EH (cell line): ENCODE measurements around the gene MAPK1.
"Not testable (repeated sequence)": the region's sequence is repeated elsewhere in the genome, so short reads cannot be mapped to it uniquely, and the experiment has no call there.

Source experiments
- DNase-seq: peaks from one replicate; pipeline ENCODE4 v3.0.0-alpha.2; 2015; ENCODE audit warnings: low read depth

MAPK1 gene

DNA sequence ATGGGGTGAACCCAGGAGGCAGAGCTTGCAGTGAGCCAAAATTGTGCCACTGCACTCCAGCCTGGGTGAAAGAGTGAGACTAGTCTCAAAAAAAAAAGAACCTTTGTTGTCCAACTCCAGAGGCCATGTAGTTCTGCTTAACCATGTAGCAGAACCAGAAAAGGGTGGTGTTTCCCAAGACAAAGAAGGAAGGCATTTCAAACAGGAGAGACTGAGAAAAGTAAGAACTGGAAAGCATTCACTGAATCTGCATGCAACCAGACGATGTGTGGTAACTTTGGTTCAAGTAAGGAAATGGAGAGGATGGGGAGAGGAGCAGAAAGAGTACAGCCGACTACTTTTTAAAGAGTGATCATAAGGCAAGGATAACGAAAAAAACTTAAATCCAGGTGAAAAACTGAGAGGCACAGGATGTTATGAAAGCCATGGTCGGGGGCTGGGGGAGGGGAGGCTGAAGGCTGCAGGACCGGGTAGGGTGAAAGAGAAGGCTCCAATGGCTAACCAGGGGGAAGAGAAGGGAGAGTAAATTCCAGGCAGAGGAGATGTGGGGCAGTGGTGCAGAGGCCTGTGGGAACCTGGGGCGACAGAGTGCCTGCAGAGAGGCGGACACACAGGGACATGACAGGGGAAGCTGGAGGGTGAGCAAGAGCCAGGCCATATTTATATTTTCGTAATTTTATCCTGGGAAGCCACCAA, 48.8 kb downstream of the MAPK1 start:
- no peak for DNase-seq

DNA sequence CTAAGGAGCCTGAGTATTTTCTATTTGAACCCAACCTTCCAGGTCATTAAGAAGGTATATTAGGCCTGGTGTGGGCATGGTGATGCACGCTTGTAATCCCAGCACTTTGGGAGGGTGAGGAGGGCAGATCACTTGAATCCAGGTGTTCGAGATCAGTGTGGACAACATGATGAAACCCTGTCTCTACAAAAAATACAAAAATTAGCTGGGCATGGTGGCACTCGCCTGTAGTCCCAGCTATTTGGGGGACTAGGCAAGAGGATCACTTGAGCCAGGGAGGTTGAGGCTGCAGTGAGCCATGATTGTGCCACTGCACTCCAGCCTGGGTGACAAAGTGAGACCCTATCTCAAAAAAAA, 50.0 kb downstream of the MAPK1 start:
- DNase-seq = not testable (repeated sequence)

DNA sequence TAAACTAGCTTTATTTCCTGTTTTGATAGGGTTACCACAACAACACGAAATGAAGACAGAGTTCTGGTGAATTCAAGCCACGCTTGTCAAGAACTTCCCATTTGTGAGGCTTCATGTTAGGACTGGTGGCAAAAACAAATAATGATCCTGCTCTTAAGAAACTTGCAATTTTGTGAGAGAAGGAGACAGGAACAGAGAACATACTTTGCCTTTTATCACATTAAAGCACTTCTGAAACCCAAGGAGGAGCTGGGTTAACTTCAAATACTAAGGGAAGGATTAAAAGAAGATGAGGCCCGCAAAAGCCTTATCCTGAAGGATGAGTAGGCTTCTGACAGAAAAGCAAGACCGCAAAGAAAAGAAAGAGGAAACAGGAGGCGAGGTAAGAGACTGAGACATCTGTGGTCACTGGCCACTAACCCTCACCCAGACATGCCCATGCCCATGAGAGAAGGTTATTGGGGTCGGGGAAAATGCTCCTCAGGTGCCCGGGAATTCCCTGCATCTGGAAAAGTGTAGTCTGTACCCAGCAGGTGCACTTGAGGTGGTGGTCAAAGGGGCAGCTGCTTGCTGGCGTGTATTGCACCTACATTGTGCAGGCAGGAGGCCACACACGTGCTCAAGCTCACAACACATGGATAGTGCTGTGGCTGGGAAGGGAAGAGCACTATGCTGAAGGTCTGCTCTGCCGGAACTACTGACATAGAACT, 50.5 kb downstream of the MAPK1 start:
- peak; percentile 91 for DNase-seq

DNA sequence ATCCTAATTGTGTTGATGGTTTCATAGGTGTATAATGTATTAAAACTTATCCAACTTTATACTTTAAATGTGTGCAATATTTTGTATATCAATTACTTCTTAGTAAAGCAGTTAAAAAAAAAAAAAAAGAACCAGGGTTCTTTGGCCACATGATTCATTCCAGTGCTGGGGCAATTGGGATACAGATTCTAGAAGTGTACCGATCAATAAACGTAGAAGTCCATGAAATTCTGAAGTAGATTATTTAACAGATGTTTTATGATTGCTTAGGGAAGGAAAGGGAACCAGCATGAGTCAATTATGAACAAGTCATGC, 51.0 kb downstream of the MAPK1 start:
- no peak for DNase-seq

DNA sequence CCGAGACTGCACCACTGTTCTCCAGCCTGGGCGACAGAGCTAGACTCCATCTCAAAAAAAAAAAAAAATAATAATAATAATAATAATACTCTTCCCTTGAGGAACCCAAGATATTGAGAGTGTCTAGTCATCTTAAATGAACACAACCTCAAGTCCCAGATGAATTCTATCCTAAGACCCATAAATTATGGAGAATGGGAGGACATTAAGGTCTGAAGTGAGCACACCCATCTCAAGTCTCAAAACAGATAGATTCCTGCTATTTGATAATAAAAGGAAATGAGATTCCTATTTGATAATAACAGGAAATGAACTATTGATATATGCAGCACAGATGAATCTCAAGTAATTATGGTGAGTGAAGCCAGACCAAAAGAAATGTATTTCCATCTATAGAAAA, 51.5 kb downstream of the MAPK1 start:
- DNase-seq = no peak

DNA sequence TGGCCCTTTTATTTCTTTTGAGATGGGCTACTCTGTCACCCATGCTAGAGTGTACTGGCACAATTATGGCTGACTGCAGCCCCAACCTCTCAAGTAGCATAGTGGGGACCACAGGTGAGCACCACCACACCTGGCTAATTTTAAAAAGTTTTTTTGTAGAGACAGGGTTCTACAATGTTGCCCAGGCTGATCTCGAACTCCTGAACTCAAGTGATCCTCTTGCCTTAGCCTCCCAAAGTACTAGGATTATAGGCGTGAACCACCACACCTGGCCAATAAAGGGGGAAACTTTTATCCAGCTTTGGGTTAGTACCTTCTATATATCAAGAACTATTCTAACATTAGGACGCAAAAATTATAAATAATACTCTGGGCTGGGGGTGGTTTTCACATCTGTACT, 52.1 kb downstream of the MAPK1 start:
- no peak for DNase-seq

DNA sequence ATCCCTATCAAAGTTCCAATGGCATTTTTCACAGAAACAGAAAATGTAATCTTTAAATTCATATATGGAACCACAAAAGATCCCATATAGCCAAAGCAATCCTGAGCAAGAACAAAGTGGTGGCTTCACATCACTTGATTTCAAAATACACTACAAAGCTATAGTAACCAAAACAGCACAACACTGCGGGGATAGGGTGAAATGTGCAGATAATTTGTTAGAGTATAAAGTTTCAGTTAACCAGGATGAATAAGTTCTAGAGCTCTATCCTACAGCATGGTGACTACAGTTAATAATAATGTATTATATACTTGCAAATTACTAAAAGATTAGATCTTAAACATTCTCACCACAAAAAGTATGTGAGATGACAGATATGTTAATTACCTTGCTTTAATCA, 55.5 kb downstream of the MAPK1 start:
- no peak for DNase-seq

DNA sequence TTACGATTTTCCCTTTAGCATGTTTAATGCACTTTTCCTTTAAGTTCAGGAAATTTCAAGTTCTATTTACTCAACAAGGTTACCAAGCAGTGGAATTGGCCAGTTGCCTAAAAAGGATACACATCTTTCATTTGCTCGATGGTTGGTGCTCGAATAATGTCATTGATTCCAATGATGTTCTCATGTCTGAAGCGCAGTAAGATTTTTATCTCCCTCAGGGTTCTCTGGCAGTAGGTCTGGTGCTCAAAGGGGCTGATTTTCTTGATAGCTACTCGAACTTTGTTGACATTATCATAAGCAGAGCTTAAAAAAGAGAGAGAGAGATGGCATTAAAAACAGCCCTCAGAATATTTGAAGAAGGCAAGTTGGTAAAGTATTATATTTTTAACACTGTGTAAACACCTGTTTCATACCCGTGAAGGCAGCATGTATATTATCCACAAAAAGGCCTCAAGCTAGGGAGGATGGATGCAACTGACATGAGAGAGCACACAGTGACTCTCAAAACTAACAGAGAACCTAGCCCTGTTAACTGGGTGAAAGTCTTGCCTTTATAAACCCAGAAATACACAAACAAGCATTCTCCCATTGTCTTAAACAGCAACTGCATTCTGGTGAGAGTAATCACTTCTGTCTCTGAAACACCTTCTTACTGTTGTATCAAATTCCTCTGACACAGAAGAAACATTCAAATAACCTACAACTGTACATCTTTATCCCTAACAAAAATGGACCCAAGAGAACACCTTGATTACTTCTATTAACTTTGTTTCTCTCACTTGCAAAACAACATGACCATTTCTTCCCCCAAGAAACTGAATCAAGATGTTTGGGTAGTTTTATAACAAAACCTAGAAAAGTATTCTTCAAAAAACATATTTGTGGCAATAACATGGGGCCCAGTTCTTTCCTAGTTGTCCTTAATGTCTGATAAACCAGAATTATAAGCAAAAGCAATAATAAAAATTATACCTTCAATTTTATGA, 59.6 kb downstream of the MAPK1 start:
- DNase-seq = no peak

DNA sequence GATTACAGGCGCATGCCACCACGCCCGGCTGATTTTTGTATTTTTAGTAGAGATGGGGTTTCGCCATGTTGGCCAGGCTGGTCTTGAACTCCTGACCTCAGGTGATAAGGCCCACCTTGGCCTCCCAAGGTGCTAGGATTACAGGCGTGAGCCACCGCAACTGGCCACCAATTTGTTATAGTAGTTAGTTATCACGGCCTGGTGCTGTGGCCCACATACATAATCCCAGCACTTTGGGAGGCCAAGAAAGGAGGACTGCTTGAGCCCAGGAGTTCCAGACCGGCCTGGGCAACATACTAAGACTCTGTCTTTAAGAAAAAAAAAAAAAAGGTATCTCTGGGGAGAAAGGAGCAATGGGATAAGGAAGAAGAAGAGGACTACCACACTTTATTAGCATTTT, 62.1 kb downstream of the MAPK1 start:
- not testable (repeated sequence) for DNase-seq

DNA sequence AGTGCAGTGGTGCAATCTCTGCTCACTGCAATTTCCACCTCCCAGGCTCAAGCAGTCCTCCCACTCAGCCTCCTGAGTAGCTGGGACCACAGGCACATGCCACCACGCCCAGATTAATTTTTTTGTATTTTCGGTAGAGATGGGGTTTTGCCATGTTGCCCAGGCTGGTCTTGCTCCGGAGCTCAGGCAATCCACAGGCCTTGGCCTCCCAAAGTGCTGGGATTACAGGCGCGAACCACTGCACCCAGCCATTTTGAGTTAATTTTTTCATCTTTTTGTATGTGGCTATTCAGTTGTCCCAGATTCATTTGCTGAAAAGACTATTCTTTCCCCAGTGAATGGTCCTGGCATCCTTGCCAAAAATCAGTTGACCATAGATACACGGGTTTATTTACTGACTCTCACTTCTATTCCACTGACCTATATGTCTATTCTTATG, 63.6 kb downstream of the MAPK1 start:
- no peak for DNase-seq

DNA sequence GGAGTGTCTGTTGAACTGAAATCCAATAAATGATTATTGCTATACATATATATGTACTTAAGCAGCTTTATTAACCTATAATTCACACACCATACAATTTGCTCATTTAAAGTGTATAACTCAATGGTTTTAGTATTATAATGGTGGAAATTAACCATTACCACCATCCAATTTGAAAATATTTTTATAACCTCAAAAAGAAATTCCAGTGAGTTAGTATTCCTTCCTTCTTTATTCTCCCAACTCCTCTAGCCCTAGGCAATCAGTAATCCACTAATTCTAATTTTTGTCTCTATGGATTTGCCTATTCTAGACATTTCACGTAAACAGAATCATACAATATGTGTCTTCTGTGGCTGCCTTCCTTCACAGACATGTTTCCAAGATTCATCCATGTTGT, 64.8 kb downstream of the MAPK1 start:
- DNase-seq = no peak

DNA sequence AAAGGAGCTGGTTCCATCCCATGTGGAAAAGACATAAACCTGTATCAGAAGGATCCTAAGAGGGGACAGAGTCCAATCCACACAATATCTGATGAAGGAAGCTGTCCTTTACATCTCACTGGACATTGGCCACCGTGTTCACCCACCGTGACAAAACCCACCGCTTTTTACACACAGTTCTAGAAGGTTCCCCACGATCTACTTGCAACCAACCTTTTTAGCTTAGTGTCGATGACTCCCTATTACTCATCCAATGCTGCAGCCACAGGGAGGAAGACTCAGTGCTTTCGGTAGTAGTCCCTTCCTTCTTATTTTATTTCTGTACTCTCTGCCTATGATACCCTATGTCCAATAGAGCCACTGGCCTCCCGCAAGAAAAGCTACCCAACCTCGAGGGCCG, 65.4 kb downstream of the MAPK1 start:
- no peak for DNase-seq

DNA sequence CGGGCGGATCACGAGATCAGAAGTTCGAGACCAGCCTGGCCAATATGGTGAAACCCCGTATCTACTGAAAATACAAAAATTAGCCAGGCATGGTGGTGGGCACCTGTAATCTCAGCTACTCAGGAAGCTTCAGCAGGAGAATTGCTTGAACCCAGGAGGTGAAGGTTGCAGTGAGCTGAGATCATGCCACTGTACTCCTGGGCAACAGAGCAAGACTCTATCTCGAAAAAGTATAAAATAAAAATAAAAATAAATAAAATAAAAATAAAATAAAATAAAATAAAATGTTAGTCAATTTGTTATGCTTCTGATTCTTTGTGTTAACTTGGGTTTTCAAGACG, 66.2 kb downstream of the MAPK1 start:
- DNase-seq = not testable (repeated sequence)

DNA sequence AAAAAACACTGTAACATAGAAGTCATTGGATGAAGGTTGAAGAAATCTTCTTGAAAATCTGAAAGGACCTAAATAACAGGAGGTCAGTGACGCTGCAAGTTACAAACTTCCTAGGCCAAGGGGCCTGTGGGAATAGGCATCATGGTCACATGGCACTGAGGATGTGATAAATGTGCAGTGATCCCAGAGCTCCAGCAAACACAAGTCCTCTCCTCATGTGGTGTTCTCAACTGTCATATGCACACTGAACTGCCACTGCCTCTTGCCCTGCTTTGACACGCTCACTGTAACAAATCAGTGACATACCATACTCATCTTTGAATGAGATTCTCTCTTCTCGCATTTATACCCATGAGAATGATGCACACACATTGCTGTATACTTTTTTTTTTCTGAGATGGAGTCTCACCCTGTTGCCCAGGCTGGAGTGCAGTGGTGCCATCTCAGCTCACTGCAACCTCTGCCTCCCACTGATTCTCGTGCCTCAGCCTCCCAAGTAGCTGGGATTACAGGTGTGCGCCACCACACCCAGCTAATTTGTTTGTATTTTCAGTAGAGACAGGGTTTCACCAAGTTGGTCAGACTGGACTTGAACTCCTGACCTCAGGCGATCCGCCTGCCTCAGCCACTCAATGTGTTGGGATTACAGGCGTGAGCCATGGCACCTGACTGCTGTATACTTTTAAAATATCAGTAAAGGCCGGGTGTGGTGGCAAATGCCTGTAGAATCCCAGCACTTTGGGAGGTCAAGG, 66.7 kb downstream of the MAPK1 start:
- no peak for DNase-seq

DNA sequence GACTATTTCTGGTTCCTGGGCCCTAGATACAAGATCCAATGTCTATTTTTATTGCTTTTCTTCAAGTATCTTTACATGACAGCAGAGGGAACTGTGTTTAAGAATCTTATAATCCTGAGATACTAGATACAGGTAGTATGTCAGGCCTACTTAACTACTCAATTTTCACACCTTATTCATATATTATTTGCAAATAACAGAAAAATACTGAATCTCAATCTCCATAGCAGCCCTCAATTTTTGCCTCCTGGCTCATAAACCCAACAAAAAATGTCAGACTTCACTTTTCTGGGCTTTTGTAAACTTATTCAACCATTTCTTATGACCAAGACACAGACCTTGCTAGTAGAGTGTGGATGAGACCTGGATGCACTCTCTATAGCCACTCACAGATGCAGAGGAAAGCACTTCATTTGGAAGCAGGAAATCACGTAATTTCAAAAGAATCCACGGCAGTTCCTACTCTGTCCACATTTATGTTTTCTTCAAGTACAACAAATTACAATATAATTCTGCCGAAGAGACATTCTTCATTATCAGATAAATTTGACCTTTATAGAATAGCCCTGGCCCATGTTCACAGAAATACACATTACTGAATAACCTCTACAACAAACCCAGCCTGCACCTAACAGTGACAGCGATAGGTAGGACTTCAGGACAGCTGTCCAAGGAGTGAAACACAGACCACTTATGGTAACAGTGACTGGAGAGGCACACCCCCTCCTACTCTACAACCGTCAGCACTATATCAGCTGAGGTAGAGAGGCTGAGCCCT, 69.8 kb downstream of the MAPK1 start:
- peak; percentile 36 for DNase-seq

DNA sequence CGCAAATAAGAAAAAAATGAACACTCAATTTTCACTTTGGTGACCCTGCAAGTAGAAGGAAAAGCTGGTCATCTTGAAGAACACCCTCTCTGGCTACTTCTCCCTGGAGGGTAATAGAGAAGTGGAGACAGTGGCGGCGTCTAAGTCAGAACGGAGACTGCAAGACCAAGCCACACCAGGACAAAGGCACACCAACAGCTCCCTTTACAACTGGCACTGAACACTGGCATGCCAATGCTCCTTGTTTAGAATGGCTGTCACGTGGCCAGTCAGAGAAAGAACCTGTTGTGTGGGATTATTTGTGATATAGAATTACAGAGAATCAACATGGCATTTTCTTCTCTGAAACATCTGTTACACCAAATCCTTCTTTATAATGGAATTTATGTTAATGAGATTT, 70.6 kb downstream of the MAPK1 start:
- no peak for DNase-seq

DNA sequence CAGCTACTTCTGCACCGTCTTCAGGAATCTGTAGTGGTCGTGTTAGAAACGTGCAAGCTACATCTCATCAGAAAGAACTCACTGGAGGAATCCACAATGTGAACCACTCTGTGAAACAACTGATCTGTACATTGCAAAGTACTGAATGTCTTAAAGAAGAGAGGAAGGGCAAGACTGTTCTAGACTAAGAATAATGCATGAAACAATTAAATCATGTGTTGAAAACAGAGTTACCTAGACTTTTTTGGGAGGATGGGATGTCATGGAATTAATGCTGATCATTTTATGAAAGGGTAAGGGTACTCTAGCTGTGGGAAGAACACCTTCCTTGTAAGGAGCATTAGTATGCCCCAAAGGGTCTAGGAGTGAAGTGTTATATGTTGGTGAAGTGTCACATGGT, 71.2 kb downstream of the MAPK1 start:
- DNase-seq = no peak

DNA sequence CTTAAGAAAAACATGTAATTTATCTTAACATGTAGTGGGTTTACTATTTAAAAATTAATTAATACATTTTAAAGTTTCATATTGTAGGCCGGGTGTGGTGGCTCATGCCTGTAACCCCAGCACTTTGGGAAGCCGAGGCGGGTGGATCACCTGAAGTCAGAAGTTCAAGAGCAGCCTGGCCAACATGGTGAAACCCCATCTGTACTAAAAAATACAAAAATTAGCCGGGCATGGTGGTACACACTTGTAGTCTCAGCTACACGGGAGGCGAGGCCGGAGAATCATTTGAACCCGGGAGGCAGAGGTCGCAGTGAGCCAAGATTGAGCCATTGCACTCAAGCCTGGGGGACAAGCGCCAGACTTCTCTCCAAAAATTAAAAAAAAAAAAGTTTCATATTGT, 73.7 kb downstream of the MAPK1 start:
- DNase-seq = not testable (repeated sequence)

DNA sequence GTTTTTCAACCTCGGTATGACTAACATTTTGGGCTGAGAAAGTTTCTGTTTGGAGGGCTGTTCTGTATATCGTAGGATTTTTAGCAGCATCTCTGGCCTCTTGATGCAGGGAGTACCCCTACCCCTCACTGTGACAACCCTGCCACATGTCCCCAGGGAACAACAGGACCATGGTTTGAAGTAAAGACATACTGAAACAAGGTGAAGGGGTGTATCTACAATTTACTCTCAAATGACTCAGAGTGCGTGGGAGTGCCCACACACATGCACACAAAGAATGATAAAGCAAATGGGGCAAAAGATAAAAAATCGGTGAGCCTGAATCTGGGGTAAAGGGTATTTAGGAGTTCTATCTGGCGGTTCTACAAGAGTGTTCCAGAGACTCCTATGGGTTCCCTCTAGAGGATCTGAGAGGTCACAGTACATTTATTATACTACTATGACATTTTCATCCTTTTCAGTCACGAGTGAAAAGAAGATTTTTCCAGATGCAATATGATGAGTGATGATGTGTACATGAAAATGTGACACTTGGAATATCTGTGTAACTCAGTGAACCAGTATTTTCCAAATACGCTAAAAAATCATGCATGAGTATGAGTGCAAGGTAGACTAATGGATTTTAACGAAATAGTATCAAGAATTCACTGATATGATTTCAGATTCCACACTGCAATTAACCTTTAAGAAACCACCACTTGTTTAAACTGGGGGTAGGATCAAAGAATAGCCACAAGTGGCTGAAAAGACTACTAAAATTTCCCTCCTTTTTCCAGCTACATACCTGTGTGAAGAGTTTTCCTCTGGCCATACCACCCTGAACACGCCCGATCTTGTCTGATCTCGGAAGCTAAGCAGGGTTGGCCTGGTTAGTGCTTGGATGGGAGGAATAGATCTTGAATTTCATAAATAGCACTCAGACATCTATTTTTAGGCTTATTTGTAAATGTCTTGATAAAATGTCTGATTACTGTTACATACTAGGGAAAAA, 75.5 kb downstream of the MAPK1 start:
- no peak for DNase-seq
